A549 (cell line): ENCODE data around the gene HSPBP1.

Experiments
- BHLHE40 ChIP-seq: IDR thresholded peaks from 2 replicates; pipeline ENCODE4 v1.6.1; 2012; ENCODE audit warnings: low read depth, low read length, inconsistent platforms
- EP300 ChIP-seq, 2 experiments: fragments of >200 bp; sonication (Bioruptor Twin); formaldehyde crosslinking; IDR thresholded peaks; 2 replicates in 1 of 2; 3 replicates in 1 of 2; pipeline ENCODE4 v1.6.1; 2016 to 2017
- FOSB ChIP-seq: fragments of 250-450 bp; sonication (Bioruptor Pico); IDR thresholded peaks from 2 replicates; pipeline ENCODE4 v1.5.0; 2020; ENCODE audit warnings: mild to moderate bottlenecking, moderate library complexity
- GATA3 ChIP-seq: IDR thresholded peaks from 2 replicates; pipeline ENCODE4 v1.6.1; 2012; ENCODE audit warnings: borderline replicate concordance
- NR3C1 ChIP-seq: fragments of >200 bp; sonication (Bioruptor Twin); formaldehyde crosslinking; IDR thresholded peaks from 3 replicates; pipeline ENCODE4 v1.6.1; 2017
- POLR2A ChIP-seq: IDR thresholded peaks from 2 replicates; pipeline ENCODE4 v1.6.1; 2012; ENCODE audit warnings: mild to moderate bottlenecking, low read length
- POLR2AphosphoS2 ChIP-seq: conservative IDR thresholded peaks from 2 replicates; pipeline ENCODE4 v1.6.1; 2012; ENCODE audit warnings: low read length, improper control_type of control experiment, inconsistent platforms
- RAD21 ChIP-seq, 2 experiments: fragments of >200 bp in 1 of 2; sonication (Bioruptor Twin) in 1 of 2; formaldehyde crosslinking in 1 of 2; IDR thresholded peaks in 1 of 2; conservative IDR thresholded peaks in 1 of 2; 2 replicates in 1 of 2; 3 replicates in 1 of 2; pipeline ENCODE4 v1.6.1; 2012 to 2018; ENCODE audit warnings: inconsistent platforms in 1 of 2
- RCOR1 ChIP-seq: fragments of 150-350 bp; IDR thresholded peaks from 2 replicates; pipeline ENCODE4 v1.6.1; 2014; ENCODE audit warnings: antibody characterized with exemption, low read length, low read depth
- RFX5 ChIP-seq: fragments of 450-650 bp; IDR thresholded peaks from 2 replicates; pipeline ENCODE4 v1.7.1; 2014; ENCODE audit warnings: antibody characterized with exemption, mild to moderate bottlenecking, moderate library complexity
- SMC3 ChIP-seq: fragments of >200 bp; sonication (Bioruptor Twin); formaldehyde crosslinking; IDR thresholded peaks from 3 replicates; pipeline ENCODE4 v1.6.1; 2018; ENCODE audit warnings: inconsistent platforms
- ZFP36 ChIP-seq: fragments of 450-650 bp; IDR thresholded peaks from 2 replicates; pipeline ENCODE4 v1.6.1; 2014; ENCODE audit warnings: borderline replicate concordance; ENCODE audit not compliant: partially characterized antibody
- TF ChIP-seq, protein P1 (sequence below): fragments of >200 bp; sonication (Bioruptor Twin); formaldehyde crosslinking; IDR thresholded peaks from 3 replicates; pipeline ENCODE4 v1.5.1; 2016

DNA sequence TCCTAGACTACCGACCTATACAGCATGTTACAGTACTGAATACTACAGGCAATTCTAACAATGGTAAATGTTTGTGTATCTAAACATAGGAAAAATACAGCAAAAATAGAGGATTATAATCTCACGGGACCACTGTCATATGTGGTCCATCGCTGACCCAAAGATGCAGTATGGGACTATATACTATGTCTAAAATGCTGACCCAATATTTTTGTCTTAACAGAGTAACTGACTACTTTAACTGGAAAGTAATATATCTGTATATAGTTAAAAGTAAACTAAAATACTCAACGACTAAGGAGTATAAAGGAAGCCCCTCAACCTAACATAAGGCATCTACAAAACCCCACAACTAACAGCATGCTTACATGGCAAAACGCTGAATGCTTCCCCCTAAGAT, 46.9 kb downstream of the HSPBP1 start:
- no peak for TF ChIP-seq ZFP36
- no peak for TF ChIP-seq NR3C1
- no peak for TF ChIP-seq EP300 (IDR thresholded peaks at IDR 0.05)
- no peak for TF ChIP-seq RFX5
- TF ChIP-seq, protein P1, sequence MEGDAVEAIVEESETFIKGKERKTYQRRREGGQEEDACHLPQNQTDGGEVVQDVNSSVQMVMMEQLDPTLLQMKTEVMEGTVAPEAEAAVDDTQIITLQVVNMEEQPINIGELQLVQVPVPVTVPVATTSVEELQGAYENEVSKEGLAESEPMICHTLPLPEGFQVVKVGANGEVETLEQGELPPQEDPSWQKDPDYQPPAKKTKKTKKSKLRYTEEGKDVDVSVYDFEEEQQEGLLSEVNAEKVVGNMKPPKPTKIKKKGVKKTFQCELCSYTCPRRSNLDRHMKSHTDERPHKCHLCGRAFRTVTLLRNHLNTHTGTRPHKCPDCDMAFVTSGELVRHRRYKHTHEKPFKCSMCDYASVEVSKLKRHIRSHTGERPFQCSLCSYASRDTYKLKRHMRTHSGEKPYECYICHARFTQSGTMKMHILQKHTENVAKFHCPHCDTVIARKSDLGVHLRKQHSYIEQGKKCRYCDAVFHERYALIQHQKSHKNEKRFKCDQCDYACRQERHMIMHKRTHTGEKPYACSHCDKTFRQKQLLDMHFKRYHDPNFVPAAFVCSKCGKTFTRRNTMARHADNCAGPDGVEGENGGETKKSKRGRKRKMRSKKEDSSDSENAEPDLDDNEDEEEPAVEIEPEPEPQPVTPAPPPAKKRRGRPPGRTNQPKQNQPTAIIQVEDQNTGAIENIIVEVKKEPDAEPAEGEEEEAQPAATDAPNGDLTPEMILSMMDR = no peak
- TF ChIP-seq RCOR1 = no peak
- no peak for TF ChIP-seq RAD21 (conservative IDR thresholded peaks at IDR 0.05 in 1 of 2, IDR thresholded peaks at IDR 0.05 in 1 of 2)
- TF ChIP-seq POLR2A = no peak
- TF ChIP-seq SMC3 = no peak
- TF ChIP-seq BHLHE40 = no peak
- TF ChIP-seq GATA3 = no peak
- no peak for TF ChIP-seq FOSB (CRISPR knock-in tag)
- TF ChIP-seq POLR2AphosphoS2 = no peak
